NCI-H69 (cell line): ENCODE data around the gene ARL14EPL.

ENCODE experiments used
- DNase-seq: peaks from one replicate; lab custom pipeline; 2025; lab: John Stamatoyannopoulos, UW

Gene ARL14EPL

GRCh38 chr5:116032094-116032517, at the start of gene ARL14EPL:
TSS of gene ARL14EPL (plus strand) at chr5:116032472. CDS start at chr5:116051466, 18,994 bp downstream.
- DNase-seq, result peak; percentile 94

GRCh38 chr5:115983519-115983918, 48.8 kb upstream of the ARL14EPL start:
- DNase-seq, result peak; percentile 24

GRCh38 chr5:115985802-115986757, 46.2 kb upstream of the ARL14EPL start:
- no peak for DNase-seq

GRCh38 chr5:115988002-115988401, 44.3 kb upstream of the ARL14EPL start:
- no peak for DNase-seq

GRCh38 chr5:115992848-115993350, 39.4 kb upstream of the ARL14EPL start:
- DNase-seq, result no peak

- DNase-seq, result no peak
Measured at GRCh38 chr5:115995351-115995750, 36.9 kb upstream of the ARL14EPL start.

- DNase-seq, result no peak
Measured at GRCh38 chr5:116002116-116002906, 30.0 kb upstream of the ARL14EPL start.

GRCh38 chr5:116004248-116004647, 28.0 kb upstream of the ARL14EPL start:
- no peak for DNase-seq

- DNase-seq, result no peak
Measured at GRCh38 chr5:116009806-116010205, 22.5 kb upstream of the ARL14EPL start.

GRCh38 chr5:116011046-116011445, 21.2 kb upstream of the ARL14EPL start:
- no peak for DNase-seq

GRCh38 chr5:116013207-116013785, 19.0 kb upstream of the ARL14EPL start:
- no peak for DNase-seq

GRCh38 chr5:116013936-116014335, 18.3 kb upstream of the ARL14EPL start:
- no peak for DNase-seq

- DNase-seq, result no peak
Measured at GRCh38 chr5:116023619-116024018, 8.7 kb upstream of the ARL14EPL start.

GRCh38 chr5:116025866-116026265, 6.4 kb upstream of the ARL14EPL start:
- DNase-seq, result no peak

- DNase-seq, result no peak
Measured at GRCh38 chr5:116032991-116033390, 719 bp downstream of the ARL14EPL start.

GRCh38 chr5:116035123-116035522, 2.9 kb downstream of the ARL14EPL start:
- DNase-seq, result no peak

GRCh38 chr5:116037236-116037822, 5.1 kb downstream of the ARL14EPL start:
- DNase-seq, result peak; percentile 76

GRCh38 chr5:116038817-116039216, 6.5 kb downstream of the ARL14EPL start:
- DNase-seq, result peak; percentile 94

GRCh38 chr5:116042375-116042774, 10.1 kb downstream of the ARL14EPL start:
- DNase-seq, result peak; percentile 36

- peak; percentile 95 for DNase-seq
Measured at GRCh38 chr5:116044073-116044472, 11.8 kb downstream of the ARL14EPL start.

- DNase-seq, result peak; percentile 91
Measured at GRCh38 chr5:116045821-116046220, 13.5 kb downstream of the ARL14EPL start.

- DNase-seq, result peak; percentile 52
Measured at GRCh38 chr5:116046261-116046660, 14.0 kb downstream of the ARL14EPL start.
